ENCODE results near the gene APEH.
"Not testable (repeated sequence)": the region's sequence is repeated elsewhere in the genome, so short reads cannot be mapped to it uniquely, and the experiment has no call there.

APEH gene

DNA sequence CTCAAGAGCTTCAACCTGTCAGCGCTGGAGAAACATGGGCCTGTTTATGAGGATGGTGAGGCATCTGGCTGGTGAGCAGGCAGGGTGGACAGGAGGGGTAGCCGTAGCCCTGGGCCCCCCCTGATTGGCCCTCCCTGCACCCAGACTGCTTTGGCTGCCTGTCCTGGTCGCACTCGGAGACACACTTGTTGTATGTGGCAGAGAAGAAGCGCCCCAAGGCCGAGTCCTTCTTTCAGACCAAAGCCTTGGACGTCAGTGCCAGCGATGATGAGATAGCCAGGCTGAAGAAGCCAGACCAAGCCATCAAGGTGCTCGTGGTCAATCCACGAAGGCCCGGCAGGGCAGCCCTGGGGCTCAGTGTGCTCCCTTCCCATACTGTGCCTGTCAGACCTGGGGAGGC is 1.8 kb downstream of the APEH start:
- TF ChIP-seq, protein P1, sequence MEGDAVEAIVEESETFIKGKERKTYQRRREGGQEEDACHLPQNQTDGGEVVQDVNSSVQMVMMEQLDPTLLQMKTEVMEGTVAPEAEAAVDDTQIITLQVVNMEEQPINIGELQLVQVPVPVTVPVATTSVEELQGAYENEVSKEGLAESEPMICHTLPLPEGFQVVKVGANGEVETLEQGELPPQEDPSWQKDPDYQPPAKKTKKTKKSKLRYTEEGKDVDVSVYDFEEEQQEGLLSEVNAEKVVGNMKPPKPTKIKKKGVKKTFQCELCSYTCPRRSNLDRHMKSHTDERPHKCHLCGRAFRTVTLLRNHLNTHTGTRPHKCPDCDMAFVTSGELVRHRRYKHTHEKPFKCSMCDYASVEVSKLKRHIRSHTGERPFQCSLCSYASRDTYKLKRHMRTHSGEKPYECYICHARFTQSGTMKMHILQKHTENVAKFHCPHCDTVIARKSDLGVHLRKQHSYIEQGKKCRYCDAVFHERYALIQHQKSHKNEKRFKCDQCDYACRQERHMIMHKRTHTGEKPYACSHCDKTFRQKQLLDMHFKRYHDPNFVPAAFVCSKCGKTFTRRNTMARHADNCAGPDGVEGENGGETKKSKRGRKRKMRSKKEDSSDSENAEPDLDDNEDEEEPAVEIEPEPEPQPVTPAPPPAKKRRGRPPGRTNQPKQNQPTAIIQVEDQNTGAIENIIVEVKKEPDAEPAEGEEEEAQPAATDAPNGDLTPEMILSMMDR (IDR thresholded peaks at IDR 0.05; ENCODE audit: extremely low read depth, insufficient read depth, missing control alignments): no peak
- no peak for DNase-seq (ENCODE audit: low spot score)
- in situ Hi-C loops (cut with MboI; ENCODE audit: low pct_unique_long_range_greater_than_20kb, low sequenced_read_pairs, unreplicated experiment): loop anchor here (10.0 kb wide), 1 partner anchor 131 kb away; no protein-coding TSS in a partner anchor

DNA sequence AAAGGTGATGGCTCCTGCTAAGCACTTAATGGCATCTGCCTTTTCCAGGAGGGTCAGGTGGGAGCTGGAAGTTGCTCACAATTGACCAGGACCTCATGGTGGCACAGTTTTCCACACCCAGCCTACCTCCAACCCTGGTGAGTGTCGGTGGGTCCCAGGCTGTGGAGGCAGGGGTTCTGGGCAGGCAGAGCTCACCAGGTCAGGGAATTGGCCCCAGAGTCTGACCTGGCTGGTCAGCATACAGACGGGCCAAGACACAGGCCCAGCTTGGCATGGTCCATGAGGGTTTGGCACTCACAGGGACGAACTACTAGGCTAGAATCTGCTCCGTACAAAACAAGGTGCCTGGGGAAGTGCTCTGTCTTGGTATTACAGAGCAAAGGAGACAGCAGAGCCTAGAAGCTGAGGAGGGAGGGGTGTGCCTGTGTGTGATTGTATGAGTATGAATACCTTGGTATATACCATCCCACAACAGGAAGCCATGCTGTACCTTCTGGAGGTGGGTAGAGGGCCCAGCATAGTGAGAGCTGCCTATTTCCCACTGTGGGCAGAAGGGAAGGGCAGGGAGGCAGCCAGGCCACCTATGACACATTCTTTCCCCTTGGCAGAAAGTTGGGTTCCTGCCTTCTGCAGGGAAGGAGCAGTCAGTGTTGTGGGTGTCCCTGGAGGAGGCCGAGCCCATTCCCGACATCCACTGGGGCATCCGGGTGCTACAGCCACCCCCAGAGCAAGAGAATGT is 6.5 kb downstream of the APEH start:
- TF ChIP-seq, protein P1 (IDR thresholded peaks at IDR 0.05; ENCODE audit: extremely low read depth, insufficient read depth, missing control alignments): no peak
- in situ Hi-C loops (cut with MboI; ENCODE audit: low pct_unique_long_range_greater_than_20kb, low sequenced_read_pairs, unreplicated experiment): no loop called here
- no peak for DNase-seq (ENCODE audit: low spot score)

DNA sequence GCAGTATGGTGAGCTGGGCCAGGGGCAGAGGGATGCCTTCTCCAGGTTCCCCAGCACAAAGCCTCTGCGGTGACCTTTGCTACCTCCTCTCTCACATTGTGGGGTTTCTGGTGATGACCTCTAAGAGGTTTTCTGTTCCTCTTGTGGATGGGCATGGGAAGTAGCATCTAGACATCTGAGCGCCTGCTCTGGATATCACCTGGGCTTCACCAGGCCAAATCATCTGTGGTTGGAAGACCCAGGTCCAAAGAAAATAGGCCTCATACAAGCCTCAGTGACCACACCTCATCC is 7.0 kb downstream of the APEH start:
- in situ Hi-C loops (cut with MboI; ENCODE audit: low pct_unique_long_range_greater_than_20kb, low sequenced_read_pairs, unreplicated experiment): no loop called here
- TF ChIP-seq, protein P1 (IDR thresholded peaks at IDR 0.05; ENCODE audit: extremely low read depth, insufficient read depth, missing control alignments): no peak
- no peak for DNase-seq (ENCODE audit: low spot score)

DNA sequence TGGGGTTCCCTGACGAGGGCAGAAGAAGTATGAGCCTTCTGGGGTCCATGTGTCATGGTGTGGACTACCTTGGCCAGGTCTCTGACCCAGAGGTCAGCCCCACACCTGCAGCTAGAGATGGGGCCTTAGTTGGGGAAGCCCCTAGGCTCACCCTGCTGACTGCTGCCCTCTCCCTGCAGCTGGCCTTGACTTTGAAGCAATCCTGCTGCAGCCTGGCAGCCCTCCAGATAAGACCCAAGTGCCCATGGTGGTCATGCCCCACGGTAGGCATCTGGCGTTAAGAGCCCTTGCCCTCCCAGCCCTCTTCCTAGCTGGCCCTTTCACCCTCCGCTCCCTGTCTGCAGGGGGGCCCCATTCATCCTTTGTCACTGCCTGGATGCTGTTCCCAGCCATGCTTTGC is 7.4 kb downstream of the APEH start:
- in situ Hi-C loops (cut with MboI; ENCODE audit: low pct_unique_long_range_greater_than_20kb, low sequenced_read_pairs, unreplicated experiment): no loop called here
- no peak for DNase-seq (ENCODE audit: low spot score)
- TF ChIP-seq, protein P1 (IDR thresholded peaks at IDR 0.05; ENCODE audit: extremely low read depth, insufficient read depth, missing control alignments): no peak

DNA sequence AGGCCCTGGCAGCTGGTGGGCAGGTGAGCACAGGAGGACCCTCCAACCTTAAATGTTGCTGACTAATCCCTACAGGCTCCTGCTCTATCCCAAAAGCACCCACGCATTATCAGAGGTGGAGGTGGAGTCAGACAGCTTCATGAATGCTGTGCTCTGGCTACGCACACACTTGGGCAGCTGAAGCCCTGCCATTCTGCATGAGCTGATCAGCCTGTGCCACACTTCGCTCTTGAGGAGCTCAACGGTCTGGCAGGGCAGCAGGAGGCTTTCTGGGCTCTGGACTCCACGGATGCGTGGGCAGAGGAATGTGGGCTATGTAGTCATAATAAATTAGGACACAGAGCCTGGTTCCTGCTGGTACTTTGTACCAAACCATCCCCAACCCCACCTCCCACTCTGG is 9.0 kb downstream of the APEH start:
- no peak for DNase-seq (ENCODE audit: low spot score)
- TF ChIP-seq, protein P1 (IDR thresholded peaks at IDR 0.05; ENCODE audit: extremely low read depth, insufficient read depth, missing control alignments): no peak
- in situ Hi-C loops (cut with MboI; ENCODE audit: low pct_unique_long_range_greater_than_20kb, low sequenced_read_pairs, unreplicated experiment): no loop called here

DNA sequence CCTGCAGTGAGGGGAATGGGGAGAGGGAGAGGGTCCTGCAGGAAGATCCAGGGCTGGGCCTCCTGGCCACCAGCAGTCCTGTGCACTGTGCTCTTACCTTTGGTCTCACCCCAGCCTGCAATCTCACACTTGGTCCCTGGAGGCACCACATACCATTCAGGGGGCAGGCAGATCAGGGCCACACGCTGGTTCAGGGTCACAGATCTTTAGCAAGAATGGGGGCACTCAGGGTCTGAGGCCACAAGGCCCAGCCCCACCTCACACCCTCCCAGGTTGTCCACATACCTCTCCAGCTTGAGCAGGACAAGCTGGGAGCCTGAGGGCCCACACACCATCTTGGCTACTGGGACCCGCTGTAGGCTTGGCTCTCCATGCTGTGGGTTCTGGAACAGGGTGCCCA is 10.3 kb downstream of the APEH start:
- in situ Hi-C loops (cut with MboI; ENCODE audit: low pct_unique_long_range_greater_than_20kb, low sequenced_read_pairs, unreplicated experiment): not testable (repeated sequence)

DNA sequence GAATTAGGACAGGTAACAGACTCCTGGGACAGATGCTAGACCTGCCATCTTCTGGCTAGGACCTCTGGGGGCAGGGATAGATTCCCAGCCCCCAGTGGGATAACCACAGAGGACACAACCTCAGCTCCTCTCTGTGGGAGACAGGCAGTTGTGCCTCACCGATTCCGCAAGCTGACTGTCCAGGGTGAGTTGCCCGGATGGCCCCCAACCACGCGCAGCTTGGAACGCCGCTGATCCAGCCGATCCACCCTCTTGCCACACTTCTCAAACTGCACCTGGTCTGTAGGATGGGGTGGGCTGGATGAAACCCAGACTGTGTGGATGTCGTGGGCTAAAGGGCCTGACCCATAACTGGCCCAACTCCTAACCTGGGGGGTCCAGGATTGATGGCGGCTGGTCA is 11.0 kb downstream of the APEH start:
- DNase-seq (ENCODE audit: low spot score); in situ Hi-C loops (cut with MboI; ENCODE audit: low pct_unique_long_range_greater_than_20kb, low sequenced_read_pairs, unreplicated experiment): not testable (repeated sequence)

More for the DNA sequence above, 10.3 kb downstream of the APEH start:
- DNase-seq (ENCODE audit: low spot score): not testable (repeated sequence)

DNA sequence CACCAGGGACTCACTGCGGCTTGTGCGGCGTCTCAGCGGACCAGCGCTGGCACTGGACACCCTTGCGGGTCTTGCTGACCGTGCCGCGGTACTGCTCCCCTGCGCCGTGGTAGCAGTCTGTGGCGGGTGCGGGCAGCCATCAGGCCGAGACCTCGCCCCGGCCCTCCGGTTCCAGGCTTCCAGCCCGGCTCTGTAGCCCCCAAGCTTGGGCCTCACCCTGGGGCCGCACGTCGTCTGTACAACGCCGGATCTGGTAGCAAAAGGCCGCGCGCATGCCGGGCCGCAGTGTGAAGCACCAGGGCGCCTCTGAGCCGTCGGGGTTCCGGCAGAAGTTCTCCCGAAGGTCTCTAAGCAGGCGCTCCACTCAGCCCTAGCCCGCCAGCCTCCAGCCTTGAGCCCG is 11.7 kb downstream of the APEH start:
- in situ Hi-C loops (cut with MboI; ENCODE audit: low pct_unique_long_range_greater_than_20kb, low sequenced_read_pairs, unreplicated experiment); DNase-seq (ENCODE audit: low spot score): not testable (repeated sequence)

DNA sequence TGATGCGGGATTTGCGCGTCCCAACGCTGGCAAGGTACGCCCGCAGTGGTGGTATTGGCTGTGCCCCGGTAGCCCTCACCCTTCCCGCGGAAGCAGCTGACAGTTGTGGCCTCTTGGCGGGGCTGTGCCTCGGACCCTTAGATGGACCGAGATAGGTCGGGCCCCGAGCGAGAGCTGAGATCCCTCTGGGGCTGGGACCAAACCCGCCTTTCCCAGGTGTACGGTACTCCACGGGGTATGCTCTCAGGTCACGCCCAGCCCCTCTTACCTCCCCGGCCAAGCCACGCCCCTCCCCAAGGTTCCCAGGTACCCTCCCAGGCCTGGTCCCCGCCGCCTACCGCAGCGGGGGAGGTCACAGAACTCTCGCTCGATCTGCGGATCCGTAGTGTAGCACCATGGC is 12.2 kb downstream of the APEH start:
- in situ Hi-C loops (cut with MboI; ENCODE audit: low pct_unique_long_range_greater_than_20kb, low sequenced_read_pairs, unreplicated experiment); DNase-seq (ENCODE audit: low spot score): not testable (repeated sequence)

DNA sequence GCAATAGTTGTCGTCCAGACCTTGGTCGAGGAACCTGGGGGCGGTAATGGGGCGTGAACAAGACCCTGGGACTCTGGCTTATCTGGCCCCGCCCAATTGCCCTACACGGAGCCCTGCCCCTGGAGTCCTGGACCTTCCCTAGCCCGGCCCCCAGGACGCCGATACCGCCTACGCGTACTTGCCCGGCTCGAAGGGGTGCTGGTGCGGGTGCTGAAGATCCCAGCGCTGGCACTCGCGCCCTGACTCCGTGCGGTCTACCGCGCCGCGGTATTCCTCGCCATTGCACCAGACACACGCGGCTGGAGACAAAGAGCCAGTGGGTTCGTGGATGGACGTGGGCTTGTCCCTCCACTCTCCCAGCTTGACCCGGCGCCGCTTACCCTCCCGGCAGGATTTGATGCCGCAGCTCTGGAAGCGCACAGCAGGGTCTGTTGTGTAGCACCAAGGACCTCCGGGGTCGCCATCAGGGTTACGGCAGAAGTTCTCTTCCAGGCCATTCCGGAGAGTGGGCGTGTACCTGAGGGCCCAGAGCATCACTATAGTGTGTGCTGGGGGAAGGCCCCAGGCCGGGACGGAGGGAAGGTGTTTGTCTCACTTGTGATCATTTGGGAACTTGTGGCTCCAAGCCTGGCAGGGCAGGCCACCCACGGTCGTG is 12.7 kb downstream of the APEH start:
- DNase-seq (ENCODE audit: low spot score); in situ Hi-C loops (cut with MboI; ENCODE audit: low pct_unique_long_range_greater_than_20kb, low sequenced_read_pairs, unreplicated experiment): not testable (repeated sequence)

DNA sequence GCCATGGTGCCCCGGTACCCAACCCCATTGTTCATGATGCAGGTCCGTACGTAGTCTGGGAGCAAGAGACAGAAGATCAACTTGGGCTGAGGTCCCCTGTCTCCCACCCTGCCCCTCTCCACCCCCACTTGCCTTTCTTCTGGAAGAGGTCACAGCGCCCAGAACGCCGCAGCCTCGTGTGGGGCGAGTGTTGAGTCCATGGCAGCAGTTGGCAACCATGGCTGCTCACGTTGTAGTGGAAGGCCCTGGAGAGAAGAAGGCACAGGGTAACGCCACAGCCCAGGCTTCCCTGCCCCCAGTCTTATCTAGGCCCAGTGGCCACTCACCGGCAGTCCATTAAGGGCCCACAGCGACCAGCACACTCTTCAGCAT is 13.3 kb downstream of the APEH start:
- in situ Hi-C loops (cut with MboI; ENCODE audit: low pct_unique_long_range_greater_than_20kb, low sequenced_read_pairs, unreplicated experiment); DNase-seq (ENCODE audit: low spot score): not testable (repeated sequence)
